ENCODE results near the gene CFAP52.

- no peak for TF ChIP-seq ZFP36L2 (CRISPR knock-in tag; IDR thresholded peaks at IDR 0.05)
- TF ChIP-seq, protein P1, sequence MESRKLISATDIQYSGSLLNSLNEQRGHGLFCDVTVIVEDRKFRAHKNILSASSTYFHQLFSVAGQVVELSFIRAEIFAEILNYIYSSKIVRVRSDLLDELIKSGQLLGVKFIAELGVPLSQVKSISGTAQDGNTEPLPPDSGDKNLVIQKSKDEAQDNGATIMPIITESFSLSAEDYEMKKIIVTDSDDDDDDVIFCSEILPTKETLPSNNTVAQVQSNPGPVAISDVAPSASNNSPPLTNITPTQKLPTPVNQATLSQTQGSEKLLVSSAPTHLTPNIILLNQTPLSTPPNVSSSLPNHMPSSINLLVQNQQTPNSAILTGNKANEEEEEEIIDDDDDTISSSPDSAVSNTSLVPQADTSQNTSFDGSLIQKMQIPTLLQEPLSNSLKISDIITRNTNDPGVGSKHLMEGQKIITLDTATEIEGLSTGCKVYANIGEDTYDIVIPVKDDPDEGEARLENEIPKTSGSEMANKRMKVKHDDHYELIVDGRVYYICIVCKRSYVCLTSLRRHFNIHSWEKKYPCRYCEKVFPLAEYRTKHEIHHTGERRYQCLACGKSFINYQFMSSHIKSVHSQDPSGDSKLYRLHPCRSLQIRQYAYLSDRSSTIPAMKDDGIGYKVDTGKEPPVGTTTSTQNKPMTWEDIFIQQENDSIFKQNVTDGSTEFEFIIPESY (CRISPR knock-in tag; IDR thresholded peaks at IDR 0.05) = no peak
- TF ChIP-seq ZNF256 (CRISPR knock-in tag; conservative IDR thresholded peaks at IDR 0.05) = no peak
- no peak for TF ChIP-seq RAD21 (CRISPR knock-in tag; IDR thresholded peaks at IDR 0.05)
- no peak for TF ChIP-seq POLR2A (IDR thresholded peaks at IDR 0.05; ENCODE audit: insufficient read depth in 1 of 2, low read depth in 2 of 2, low read length in 2 of 2)
- TF ChIP-seq, protein P2, sequence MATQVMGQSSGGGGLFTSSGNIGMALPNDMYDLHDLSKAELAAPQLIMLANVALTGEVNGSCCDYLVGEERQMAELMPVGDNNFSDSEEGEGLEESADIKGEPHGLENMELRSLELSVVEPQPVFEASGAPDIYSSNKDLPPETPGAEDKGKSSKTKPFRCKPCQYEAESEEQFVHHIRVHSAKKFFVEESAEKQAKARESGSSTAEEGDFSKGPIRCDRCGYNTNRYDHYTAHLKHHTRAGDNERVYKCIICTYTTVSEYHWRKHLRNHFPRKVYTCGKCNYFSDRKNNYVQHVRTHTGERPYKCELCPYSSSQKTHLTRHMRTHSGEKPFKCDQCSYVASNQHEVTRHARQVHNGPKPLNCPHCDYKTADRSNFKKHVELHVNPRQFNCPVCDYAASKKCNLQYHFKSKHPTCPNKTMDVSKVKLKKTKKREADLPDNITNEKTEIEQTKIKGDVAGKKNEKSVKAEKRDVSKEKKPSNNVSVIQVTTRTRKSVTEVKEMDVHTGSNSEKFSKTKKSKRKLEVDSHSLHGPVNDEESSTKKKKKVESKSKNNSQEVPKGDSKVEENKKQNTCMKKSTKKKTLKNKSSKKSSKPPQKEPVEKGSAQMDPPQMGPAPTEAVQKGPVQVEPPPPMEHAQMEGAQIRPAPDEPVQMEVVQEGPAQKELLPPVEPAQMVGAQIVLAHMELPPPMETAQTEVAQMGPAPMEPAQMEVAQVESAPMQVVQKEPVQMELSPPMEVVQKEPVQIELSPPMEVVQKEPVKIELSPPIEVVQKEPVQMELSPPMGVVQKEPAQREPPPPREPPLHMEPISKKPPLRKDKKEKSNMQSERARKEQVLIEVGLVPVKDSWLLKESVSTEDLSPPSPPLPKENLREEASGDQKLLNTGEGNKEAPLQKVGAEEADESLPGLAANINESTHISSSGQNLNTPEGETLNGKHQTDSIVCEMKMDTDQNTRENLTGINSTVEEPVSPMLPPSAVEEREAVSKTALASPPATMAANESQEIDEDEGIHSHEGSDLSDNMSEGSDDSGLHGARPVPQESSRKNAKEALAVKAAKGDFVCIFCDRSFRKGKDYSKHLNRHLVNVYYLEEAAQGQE (IDR thresholded peaks at IDR 0.05; ENCODE audit: borderline replicate concordance in 1 of 2, low read depth in 1 of 2, low read length in 2 of 2) = no peak
- no peak for TF ChIP-seq ZNF660 (CRISPR knock-in tag; IDR thresholded peaks at IDR 0.05; ENCODE audit: borderline replicate concordance, low read depth)
- TF ChIP-seq, protein P3, sequence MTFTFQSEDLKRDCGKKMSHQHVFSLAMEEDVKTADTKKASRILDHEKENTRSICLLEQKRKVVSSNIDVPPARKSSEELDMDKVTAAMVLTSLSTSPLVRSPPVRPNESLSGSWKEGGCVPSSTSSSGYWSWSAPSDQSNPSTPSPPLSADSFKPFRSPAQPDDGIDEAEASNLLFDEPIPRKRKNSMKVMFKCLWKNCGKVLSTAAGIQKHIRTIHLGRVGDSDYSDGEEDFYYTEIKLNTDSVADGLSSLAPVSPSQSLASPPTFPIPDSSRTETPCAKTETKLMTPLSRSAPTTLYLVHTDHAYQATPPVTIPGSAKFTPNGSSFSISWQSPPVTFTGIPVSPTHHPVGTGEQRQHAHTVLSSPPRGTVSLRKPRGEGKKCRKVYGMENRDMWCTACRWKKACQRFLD (CRISPR knock-in tag; IDR thresholded peaks at IDR 0.05; ENCODE audit: borderline replicate concordance) = no peak
- TF ChIP-seq ETV5 (CRISPR knock-in tag; IDR thresholded peaks at IDR 0.05; ENCODE audit: borderline replicate concordance) = no peak
- TF ChIP-seq ZNF567 (CRISPR knock-in tag; IDR thresholded peaks at IDR 0.05; ENCODE audit: borderline replicate concordance) = no peak
- no peak for TF ChIP-seq ZNF101 (CRISPR knock-in tag; IDR thresholded peaks at IDR 0.05; ENCODE audit: borderline replicate concordance, low read depth)
Observed at GRCh38 chr17:9549215-9549614, 27.2 kb upstream of the CFAP52 start.
